Measurements from ENCODE around the gene NUP160.

GRCh38 chr11:47847892-47848699, at the start of gene NUP160:
- TF ChIP-seq, protein P1, sequence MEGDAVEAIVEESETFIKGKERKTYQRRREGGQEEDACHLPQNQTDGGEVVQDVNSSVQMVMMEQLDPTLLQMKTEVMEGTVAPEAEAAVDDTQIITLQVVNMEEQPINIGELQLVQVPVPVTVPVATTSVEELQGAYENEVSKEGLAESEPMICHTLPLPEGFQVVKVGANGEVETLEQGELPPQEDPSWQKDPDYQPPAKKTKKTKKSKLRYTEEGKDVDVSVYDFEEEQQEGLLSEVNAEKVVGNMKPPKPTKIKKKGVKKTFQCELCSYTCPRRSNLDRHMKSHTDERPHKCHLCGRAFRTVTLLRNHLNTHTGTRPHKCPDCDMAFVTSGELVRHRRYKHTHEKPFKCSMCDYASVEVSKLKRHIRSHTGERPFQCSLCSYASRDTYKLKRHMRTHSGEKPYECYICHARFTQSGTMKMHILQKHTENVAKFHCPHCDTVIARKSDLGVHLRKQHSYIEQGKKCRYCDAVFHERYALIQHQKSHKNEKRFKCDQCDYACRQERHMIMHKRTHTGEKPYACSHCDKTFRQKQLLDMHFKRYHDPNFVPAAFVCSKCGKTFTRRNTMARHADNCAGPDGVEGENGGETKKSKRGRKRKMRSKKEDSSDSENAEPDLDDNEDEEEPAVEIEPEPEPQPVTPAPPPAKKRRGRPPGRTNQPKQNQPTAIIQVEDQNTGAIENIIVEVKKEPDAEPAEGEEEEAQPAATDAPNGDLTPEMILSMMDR (IDR thresholded peaks at IDR 0.05; ENCODE audit: insufficient read depth, low read length, poor library complexity, severe bottlenecking), result no peak
- no peak for TF ChIP-seq EZH2phosphoT487 (conservative IDR thresholded peaks at IDR 0.05; ENCODE audit: low read length)

All from SU-DHL-6 (cell line).